Measurements from ENCODE around the gene S1PR3.

The S1PR3 gene

DNA sequence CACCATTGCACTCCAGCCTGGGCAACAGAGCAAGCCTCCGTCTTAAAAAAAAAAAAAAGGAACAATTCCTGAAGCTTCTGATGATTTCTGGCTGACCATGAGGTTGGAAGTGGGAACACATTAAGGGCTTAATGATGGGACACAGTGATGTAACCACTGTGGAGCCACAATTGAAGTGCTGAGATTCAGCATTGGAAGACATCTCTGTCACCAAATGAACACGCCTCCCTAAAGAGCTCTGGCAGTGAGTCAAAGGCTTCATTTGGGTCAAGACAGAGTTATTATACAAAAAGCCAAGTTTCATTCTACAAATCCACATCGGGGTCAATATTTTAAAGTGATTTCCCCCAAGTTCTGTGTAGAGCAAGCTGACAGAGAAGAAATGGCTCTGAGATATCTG lies 4.5 kb upstream of the S1PR3 start:
- no peaks in the 10 kb centered on the region for H3K4me1 ChIP-seq
- TF ChIP-seq, protein P1, sequence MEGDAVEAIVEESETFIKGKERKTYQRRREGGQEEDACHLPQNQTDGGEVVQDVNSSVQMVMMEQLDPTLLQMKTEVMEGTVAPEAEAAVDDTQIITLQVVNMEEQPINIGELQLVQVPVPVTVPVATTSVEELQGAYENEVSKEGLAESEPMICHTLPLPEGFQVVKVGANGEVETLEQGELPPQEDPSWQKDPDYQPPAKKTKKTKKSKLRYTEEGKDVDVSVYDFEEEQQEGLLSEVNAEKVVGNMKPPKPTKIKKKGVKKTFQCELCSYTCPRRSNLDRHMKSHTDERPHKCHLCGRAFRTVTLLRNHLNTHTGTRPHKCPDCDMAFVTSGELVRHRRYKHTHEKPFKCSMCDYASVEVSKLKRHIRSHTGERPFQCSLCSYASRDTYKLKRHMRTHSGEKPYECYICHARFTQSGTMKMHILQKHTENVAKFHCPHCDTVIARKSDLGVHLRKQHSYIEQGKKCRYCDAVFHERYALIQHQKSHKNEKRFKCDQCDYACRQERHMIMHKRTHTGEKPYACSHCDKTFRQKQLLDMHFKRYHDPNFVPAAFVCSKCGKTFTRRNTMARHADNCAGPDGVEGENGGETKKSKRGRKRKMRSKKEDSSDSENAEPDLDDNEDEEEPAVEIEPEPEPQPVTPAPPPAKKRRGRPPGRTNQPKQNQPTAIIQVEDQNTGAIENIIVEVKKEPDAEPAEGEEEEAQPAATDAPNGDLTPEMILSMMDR (IDR thresholded peaks at IDR 0.05; ENCODE audit: low read depth, low read length), result no peak
- no peaks in the 10 kb centered on the region for H3K36me3 ChIP-seq
- H3K4me3 ChIP-seq (ENCODE audit: low read depth, low read length), result no peak overlapping the region
- no peaks in the 10 kb centered on the region for H3K9me3 ChIP-seq
- no peak for DNase-seq
- H3K27me3 ChIP-seq, result no peaks in the 10 kb centered on the region

DNA sequence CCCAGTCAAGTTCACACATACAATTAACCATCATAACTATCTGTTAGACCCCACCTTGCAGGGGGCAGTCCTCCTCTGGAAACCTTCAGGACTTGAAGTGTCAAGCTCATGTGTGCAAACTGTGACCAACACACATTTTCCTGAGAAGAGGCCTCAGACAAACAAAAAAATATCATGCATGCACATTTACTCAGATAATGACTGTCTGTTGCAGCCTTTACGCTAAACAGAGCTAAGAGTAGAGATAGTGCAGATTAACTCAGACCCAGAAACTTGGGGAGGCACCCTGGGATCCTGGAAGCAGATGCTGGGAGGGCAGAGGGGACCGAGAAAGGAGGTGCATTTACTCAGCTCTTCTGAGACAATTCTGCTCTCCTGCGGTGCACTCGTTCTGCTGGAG lies 3.6 kb upstream of the S1PR3 start:
- TF ChIP-seq, protein P1 (IDR thresholded peaks at IDR 0.05; ENCODE audit: low read depth, low read length), result no peak
- Histone ChIP-seq H3K27me3 (no peaks in the 10 kb centered on the region), H3K4me1 (no peaks in the 10 kb centered on the region), H3K36me3 (no peaks in the 10 kb centered on the region), H3K4me3 (ENCODE audit: low read depth, low read length) (no peak overlapping the region), H3K9me3 (no peaks in the 10 kb centered on the region)
- no peak for DNase-seq

DNA sequence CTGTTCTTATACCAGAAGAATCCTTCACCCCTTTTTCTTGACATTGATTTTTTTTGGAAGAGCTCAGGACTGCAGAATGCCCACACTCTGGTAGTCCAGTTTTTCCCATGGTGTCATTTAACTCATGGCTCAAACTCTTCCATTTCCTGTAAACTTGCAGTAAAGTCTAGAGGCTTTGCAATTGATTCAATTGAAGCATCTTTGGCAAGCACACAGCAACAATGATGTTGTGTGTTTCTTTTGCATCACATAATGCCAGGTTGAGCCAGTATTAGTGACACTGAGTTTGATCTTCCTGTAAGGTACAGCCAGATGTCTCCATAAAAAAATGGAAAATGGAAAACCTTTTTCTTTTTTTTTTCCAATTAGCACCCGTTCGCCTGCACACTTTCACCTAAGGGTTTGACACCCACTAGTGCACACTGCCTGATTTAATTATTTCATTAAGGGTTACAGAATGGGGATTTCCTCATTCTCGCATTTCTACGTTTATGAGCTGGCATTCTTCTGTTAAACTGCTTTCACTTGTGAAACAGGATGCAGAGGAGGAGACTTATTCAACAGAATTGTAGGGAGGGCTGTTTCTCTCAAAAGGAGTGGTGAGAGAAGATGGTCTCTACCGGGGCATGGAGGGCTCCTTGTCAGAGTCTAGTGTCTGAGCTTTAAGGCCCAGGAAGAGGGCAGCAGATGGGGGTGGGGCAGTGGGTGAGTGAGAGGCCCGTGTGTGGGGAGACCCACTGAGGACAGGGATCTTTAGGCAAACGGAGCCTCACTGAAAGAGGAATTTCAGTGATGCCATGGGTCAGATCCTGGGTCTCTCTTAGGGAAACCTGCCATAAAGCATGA lies 2.2 kb upstream of the S1PR3 start:
- Histone ChIP-seq H3K9me3 (no peaks in the 10 kb centered on the region), H3K4me1 (peaks cover 2% of the 10 kb centered on the region; the same call in 1 of the 2 replicates), H3K4me3 (ENCODE audit: low read depth, low read length) (no peak overlapping the region), H3K27me3 (no peaks in the 10 kb centered on the region), H3K36me3 (no peaks in the 10 kb centered on the region)
- DNase-seq, result no peak
- TF ChIP-seq, protein P1 (IDR thresholded peaks at IDR 0.05; ENCODE audit: low read depth, low read length), result no peak

DNA sequence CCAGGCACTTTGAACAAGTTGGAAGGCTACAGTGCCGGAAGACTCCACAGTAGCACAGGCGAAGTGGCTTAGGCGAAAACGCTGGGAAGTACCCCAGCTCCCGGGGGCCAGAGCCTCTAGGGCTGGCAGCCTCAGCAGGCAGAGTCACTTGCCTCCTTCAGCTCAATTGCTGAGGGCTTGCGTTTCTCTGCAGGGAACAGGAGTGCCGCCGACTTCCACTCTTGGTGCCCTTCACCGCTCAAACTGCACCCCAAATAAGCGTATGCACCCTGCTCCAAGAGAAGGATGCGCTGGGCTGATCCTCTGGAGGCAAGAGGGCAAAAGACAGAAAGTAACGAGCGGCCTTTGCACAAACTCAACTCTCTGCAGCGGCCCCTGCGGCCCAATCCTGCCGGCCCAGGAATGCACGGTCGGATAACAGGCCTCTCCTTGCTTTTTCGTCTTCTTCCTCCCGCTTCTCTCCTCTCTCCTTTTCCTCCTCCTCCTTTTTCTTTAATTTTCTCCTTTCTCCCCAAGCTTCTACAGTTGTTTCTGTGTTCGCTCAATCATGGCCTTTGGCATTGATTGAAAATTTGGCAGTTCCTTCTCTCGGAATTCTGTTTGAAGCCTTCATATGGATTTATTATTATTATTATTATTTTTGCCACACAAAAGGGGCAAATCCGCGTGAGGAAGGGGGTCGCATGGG lies 1.1 kb upstream of the S1PR3 start:
- no peaks in the 10 kb centered on the region for H3K36me3 ChIP-seq
- no peak for DNase-seq
- no peaks in the 10 kb centered on the region for H3K9me3 ChIP-seq
- H3K4me1 ChIP-seq, result peaks cover 2% of the 10 kb centered on the region; the same call in 1 of the 2 replicates
- H3K27me3 ChIP-seq, result no peaks in the 10 kb centered on the region
- TF ChIP-seq, protein P1 (IDR thresholded peaks at IDR 0.05; ENCODE audit: low read depth, low read length), result no peak
- H3K4me3 ChIP-seq (ENCODE audit: low read depth, low read length), result no peak overlapping the region

DNA sequence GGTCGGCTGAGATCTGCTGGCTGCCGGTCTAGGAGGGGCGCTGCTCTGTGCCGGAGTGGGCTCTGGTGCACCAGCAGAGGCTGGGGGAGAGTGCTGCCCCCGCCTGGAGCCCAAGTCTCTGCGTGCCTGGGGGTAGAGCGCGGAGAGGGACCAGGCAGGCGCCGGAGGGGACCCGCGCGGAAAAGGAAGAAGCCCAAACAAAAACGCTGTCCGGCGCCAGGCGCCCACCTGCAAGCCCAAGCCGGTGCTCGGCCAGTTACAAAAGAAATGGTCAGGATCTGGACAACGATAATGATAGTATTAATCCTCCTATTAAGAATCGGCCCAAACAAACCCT lies 571 bp upstream of the S1PR3 start:
- TF ChIP-seq, protein P1 (IDR thresholded peaks at IDR 0.05; ENCODE audit: low read depth, low read length), result no peak
- peak overlapping the region; percentile 61 for H3K4me3 ChIP-seq (ENCODE audit: low read depth, low read length)

DNA sequence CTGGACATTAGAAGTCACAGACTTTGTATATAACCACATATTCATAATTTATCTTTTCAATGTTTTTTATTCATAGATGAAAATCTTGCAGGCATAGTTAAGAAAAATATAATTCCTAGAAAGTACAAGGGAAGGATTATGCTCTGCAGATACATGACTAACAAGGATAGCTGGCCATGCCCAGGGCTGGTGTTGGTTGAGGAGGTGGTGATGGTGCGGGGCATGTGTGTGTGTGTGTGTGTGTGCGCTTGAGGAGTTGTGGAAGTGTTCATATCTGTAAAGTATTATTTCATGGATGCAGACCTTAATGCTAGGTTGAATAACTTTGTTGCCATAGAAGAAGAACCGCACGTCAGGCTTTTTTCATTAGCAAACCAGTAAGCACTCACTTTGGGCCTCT lies 1.3 kb downstream of the S1PR3 start:
- no peak for DNase-seq
- Histone ChIP-seq H3K4me3 (ENCODE audit: low read depth, low read length) (no peak overlapping the region), H3K4me1 (peaks cover 6% of the 10 kb centered on the region), H3K36me3 (no peaks in the 10 kb centered on the region), H3K27me3 (no peaks in the 10 kb centered on the region), H3K9me3 (no peaks in the 10 kb centered on the region)
- TF ChIP-seq, protein P1 (IDR thresholded peaks at IDR 0.05; ENCODE audit: low read depth, low read length), result no peak

More for the DNA sequence above, 571 bp upstream of the S1PR3 start:
- Histone ChIP-seq H3K4me1 (peaks cover 2% of the 10 kb centered on the region; the same call in 1 of the 2 replicates), H3K36me3 (no peaks in the 10 kb centered on the region), H3K9me3 (no peaks in the 10 kb centered on the region), H3K27me3 (no peaks in the 10 kb centered on the region)
- DNase-seq, result no peak

Measured in BE2C (cell line).